HG03108 (cell line): ENCODE data around the gene ZBTB26.

Source experiments
- ATAC-seq: cut with Tn5 transposase; IDR thresholded peaks from one replicate; pipeline ENCODE4 v1.9.1; 2021; ENCODE audit warnings: moderate library complexity; ENCODE audit not compliant: unreplicated experiment

Gene ZBTB26, protein sequence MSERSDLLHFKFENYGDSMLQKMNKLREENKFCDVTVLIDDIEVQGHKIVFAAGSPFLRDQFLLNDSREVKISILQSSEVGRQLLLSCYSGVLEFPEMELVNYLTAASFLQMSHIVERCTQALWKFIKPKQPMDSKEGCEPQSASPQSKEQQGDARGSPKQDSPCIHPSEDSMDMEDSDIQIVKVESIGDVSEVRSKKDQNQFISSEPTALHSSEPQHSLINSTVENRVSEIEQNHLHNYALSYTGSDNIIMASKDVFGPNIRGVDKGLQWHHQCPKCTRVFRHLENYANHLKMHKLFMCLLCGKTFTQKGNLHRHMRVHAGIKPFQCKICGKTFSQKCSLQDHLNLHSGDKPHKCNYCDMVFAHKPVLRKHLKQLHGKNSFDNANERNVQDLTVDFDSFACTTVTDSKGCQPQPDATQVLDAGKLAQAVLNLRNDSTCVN

DNA sequence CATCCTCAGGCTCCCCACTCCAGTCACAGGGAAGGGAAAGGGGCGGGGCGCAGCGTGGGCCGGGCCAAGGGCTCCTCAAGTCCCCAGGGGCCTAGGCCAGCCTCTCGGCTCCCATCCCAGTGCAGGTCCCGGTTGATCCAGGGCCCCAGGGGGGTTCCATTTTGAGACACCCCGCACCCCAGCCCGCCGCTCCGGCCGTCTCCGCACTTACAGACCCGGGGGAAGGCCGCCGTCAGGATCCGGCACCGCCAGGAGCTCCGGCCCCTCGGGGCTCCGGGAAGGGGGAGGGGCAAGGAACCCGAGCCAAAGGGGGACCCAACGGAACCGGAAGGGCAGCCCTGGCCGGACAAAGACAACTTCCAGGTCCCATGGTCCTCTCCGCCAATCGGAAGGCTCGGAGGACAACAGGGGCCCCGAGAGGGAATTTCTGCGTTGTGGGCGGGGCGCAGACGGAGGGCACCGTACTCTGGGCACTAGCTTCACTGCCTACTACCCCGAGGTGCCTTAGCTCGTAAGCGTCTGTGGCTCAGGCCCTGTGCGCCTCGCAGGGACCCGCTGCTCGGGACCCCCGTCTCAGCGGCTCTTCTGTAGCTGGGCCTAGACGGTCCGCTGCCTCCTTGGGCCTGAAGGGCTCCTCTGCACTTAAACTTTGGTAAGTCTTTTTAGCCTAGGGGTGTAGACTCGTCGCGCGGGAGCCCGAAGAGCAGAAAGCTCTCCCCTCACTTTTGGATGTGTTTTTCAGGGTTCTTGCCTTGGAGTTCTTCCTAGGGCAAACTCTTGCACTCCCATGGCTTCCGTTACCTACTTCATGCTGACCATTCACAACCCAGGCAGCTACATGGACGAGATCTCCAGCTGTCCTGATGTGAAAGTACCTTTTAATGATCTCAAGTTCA is at the start of gene ZBTB26:
ZBTB26 (minus strand) TSS at position 287 of the 896 bp plus-strand sequence. CDS start 11,578 bp downstream, outside the sequence.
- peak; percentile 98 for ATAC-seq

DNA sequence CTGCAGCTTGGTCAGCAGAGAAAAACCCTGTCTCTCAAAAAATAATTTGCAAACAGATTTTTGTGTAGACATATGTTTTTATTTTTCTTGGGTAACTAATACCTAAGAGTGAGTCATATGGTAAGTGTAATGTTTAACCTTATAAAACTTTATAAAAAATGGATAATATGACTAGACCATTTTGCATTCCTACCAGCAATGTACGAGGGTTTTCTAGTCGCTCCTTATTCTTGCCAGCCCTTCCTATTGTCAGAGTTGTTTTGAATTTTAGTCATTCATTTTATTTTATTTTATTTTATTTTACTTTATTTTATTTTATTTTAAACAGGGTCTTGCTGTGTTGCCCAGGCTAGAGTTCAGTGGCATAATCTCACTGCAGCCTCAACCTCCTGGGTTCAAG is 47.3 kb upstream of the ZBTB26 start:
- ATAC-seq = no peak

DNA sequence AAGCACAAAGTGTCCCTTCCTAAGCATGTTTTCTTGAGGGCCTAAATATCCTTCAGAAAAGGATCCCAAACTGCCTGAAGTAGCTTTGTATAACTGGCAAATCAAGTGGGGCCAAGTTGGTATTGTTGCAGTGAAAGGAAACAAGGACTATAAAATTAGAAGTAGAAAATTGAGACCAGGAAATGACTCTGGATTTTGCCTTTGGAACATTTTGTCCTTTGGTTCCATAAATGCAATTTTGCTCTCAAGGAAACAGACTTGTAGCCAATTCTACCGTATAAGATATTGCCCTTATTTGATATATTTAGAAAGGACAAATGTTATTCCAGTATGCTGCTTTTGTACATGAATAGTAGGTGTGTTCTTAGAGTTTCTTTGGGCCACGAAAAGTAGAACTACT is 43.9 kb upstream of the ZBTB26 start:
- ATAC-seq = no peak

DNA sequence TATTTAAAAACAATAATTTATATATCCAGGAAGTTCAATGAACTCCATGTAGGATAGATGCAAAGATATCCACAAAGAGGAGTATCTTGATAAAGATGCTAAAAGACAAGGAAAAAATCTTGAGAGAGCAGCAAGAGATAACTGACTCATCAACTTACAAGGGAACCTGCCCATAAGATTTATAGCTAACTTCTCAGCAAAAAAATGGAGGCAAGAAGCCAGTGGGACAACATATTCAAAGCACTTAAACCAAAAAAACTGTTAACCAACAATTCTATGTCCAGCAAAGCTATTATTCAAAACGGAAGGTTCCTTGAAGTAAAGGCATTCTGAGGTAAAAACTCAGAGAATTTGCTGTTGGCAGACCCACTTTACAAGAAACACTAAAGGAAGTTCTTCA is 29.8 kb upstream of the ZBTB26 start:
- ATAC-seq = no peak

DNA sequence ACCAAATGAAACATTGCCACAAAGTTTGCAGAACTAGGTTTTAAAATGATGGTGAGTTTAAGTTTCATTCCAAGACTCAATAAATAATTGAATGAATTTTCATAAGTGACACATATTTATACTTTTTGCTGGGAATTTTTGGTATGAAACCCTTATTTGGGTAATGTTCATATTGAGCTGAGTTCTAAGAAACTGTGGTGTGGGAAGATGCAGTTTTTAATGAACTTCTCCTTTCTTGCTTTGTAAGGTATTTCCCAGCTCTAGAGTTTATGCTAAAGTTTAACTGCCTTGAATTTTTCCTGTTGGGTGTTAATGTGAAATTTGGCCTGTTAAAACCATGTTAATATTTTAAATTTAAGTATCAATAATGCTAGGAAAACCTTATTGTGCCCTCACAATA is 24.6 kb upstream of the ZBTB26 start:
- ATAC-seq = no peak

DNA sequence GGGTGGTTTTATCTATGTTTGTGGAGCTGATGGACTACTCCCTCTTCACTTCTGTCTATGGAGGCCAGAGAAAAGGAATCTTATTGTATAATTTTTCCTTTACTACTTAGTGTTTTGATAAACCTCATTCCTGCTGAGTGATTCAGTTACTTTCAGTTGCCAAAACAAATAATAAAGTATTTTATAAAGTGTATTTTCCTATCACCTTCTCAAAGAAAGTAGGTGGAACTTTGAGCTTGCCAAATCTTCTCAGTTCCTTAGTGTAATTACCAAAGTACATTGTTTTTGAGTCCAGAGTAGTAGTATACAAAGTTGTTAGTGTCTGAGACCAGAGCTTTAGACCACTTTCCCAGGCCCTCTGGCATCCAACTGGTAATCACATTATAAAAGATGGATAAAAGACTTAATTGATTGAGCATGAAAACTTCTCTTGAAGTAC is 23.0 kb upstream of the ZBTB26 start:
- no peak for ATAC-seq

DNA sequence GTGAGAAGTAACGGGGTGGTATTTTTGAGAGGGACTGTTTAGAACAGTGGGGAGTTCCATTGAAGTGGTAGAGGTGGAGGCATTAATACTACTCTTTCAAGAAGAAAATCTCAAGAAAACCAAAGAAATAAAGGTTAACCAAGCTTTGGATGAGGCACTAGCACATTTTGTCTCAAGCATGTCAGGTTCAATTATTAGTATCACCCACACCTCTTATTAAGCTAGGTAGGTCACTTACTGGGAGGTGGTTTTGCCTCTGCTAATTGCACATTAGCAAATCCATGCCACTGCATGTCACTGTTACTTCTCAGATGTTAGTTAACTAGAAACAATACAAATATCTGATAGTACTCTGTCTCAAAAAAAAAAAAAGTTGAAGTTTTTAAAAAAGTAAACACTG is 19.7 kb upstream of the ZBTB26 start:
- ATAC-seq = no peak

DNA sequence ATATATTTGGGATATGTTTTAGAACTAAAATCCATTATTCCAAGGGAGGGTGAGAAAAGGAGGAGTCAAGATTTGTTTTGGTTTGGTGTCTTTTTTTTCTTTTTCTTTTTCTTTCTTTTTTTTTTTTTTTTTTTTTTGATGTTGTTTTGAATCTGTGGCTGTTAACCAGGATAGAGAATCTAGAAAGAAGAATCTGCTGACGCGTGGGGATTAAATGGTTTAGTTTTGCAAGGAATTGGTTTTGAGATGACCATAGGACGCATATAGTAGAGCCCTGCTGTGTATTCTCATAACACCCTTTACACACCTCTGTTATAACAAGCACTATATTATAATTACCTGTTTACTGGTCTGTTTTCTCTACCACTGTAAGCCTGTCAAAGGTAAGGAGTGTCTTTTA is 19.0 kb upstream of the ZBTB26 start:
- no peak for ATAC-seq

DNA sequence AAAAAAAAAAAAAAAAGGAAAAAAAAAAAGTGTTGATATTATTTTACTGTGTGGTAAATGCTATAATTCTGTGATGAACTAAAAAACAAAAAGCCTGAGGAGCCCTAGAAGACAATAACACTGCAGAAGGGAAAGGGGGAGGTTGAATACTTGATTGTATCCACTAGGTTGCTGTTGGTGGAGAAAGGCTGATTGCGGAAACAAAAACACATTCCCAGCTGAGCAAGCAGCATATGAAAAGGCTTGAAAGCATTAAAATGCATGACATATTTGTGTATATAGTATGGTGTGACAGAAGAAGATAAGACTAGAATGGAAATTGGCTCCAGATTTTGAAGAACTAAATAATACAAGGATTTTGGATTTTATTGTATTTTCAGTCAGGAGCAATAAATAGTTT is 18.4 kb upstream of the ZBTB26 start:
- no peak for ATAC-seq

DNA sequence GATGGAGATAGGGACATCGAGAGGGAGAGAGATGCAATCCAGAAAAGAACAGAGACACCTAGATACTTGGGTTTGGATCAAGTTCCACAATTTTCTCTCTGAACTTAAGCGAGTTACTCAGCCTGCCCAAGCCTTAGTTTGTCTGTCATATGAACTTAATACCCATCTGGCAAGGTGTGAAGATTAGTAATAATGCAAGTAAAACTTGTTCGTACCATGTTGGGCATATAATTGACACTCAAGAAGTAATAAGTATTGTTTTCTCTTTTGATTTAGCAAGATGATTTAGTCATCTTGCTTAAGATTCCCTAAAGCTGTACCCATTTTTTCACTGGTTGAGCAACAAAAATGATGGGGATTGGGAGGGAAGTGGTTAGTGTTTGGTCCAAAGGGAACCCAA is 17.0 kb upstream of the ZBTB26 start:
- ATAC-seq = no peak

DNA sequence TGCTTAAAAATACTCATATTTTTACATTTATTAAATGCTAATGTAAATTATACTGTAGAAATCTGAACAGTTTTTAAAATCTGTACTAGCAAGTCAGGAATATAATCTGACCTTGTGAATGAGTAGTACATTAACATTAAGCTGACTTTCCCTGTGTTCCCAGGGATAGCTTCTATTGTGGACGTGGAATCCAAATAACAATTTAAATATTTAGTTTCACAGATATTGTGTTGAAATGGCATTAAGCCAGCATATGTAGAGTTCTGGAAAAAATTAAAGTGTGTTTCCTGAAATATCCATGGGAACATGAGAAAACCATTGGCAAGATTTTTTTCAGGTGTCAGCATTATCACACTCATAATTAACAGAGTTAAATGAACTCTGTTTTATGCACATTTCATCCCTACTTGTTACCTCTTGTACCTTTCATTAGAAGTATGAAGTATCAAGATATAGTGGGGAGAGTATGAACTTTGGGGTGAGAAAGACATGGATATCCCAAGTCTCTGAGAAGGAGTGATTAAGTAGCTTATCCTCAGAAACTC is 15.2 kb upstream of the ZBTB26 start:
- ATAC-seq = no peak

DNA sequence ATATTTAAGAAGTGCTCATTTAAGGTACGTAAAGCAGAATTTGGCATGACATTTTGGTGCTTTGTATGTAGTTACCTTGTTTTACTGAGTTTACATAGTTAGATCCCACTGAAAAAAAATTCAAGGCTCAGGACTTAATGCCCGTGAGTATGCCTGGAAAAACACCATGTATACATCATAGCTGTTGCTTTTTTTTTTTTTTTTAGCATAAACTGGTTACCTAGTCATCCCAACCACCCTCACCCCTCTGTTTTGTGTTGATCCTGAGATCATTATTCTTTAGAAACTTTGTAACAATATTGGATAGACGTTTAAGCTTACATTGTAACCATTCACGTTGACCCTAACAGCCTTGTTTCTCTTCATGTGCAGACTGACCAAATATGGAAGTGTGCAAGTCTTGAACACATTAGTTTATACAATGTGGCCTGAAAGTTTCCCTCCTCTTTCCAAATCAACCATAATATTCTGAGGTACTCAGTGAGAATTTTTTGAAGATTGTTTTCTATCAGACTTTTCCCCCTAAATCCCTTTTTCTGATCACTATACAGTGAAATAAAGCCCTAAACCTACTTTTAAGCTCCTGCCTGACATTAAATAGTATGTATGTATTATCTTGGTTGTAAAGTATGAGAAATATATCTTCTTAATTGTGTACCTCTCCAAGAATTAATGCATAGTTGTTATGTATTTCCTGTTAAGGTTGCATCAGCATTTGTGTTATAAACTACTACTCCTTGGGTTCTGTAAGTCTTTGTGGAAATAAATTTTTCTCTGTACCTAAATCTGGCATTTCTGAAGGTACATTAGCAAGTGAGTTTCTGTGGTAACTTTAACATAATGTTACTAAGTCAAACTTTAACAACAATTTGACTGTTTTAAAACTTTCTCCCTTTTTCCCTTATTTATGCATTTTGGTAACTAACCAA is 13.9 kb upstream of the ZBTB26 start:
- ATAC-seq = no peak

DNA sequence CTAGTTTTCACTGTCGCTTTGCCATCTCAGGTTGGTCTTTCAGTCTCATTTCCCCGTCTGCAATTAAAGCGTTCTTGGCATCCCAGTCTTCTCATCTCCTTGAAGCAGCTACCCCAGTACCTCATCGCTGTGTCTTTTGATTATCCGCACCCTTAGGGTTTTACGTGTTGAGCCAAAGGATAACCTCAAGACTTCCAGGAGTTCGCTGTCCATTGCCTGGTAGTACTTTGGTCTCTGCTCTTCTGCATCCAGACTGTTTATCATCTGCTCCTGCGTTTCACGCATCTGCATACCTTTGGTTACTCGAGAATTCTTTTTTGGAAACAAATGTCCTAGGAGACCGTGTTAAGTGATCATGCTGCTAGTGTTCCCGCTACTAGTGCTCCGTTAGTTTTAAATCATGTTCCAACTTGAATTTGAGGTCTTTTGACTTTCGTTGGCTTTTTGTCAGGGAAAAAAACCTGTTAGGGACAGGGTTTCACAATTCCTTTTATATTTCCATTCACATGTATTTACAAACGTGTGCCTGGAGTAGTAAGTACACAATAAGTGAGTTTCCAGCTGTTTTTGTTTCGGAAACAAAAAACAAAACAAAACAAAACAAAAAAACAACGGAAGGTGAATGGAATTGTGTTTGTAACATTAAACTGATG is 10.4 kb upstream of the ZBTB26 start:
- no peak for ATAC-seq

DNA sequence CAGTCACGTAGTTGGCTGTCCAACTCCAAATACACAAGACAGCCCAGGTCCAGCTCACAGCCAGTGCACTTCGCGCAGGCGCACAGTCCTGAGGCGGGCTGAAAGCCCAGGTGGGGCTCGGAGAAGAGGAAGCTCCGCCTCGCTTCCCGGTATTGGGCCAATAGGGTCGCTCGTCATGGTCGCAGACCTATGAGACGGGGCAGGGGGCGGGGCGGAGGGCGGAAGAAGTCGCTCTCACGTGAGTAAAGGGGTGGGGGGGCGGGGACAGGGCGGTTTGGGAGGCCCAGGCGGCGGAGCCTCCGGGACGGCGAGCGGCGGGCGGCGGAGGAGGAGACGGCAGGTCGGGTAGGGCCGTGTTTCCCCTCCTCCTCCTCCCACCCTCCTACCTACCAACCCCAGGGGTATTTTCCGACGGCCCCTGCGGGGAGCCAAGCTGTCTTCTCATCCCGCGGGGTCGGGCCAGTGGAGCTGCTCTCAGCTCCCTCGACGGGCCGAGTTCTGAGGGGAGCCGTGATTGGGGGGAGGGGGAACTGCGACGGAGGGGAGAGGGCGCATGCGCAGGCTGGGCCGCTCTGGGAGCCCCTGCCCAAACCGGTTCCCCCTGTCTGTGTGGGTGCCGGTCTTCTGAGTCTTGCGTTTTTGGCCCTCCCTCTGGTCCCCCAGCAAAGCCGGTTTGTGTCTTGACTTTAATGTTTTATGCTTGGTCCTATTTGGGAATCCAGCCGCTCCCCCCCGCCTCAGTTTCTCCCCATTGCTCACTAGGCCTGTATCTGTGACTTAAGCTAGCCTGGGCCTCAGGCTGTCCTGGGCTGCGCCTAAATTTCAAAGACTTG is 9.7 kb upstream of the ZBTB26 start, which contains the start of gene RABGAP1:
RABGAP1 (plus strand) TSS at position 272 of the 833 bp plus-strand sequence. CDS start 16,040 bp downstream, outside the sequence.
- ATAC-seq = peak; percentile 98

DNA sequence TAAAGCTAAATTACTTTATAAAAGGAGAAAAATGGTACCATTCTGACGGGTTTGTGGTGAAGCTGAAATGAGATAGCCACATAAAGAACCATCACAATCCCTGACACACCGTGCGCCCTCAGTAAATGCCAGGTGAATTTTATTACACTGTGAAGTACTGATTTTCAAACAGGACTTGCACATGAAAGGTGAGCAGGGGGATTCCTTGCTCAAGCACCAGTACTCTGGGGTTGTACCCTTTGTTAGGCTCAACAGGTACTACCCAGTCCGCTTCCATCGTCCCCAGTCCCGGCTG is 9.1 kb upstream of the ZBTB26 start:
- ATAC-seq = no peak

DNA sequence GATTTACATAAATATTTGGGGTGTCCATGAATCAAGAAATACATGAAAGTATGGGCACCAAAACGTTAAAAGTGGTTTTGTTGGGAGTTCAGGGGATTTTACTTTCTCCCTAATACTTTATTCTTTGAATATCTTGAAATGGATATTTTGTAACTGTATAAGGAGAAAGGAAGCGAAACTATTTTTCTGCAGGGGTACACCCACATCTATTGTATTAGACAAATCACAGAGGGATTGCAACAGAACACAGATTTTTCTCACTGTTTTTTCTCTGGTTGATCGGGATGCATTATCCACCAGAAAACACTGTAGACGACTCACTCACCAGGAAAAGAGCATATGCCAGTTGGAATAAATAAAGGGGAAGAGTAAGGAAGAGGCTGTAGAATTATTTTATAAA is 8.3 kb upstream of the ZBTB26 start:
- no peak for ATAC-seq

DNA sequence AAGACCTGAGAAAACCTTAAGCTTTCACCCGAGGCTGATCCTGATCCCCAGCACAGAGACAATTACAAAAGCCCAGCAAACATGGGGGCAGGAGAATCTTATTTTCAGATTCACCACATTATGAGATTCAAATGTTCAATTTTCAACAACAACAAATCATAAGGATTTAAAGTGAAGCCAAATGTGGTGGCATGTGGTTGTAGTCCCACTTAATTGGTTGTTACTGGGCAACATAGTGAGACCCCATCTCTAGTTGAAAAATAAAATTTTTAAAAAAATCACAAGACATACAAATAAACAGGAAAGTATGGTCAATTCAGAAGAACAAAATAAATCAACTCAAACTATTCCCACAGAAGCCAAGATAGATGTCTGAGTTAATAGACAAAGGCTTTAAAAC is 5.6 kb upstream of the ZBTB26 start:
- ATAC-seq = no peak

DNA sequence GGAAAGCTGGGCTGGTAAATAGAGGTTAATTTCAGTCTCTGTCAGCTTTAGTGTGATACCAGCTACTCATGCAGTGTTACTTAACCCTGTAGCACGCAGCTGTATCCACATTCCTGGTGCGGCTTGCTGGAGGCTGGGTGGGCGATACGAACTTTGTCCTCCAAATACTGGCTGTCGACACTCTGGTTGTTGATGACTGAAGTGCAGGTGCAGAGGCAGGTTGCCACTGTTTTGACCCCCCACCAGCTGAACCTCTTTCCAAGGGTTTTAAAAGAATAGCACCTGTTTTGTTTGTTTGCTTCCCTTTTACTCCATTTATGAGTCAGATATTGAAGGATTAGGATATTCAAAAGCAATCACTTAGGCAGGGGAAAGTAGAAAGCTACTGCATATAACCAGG is 5.2 kb upstream of the ZBTB26 start:
- ATAC-seq = no peak

DNA sequence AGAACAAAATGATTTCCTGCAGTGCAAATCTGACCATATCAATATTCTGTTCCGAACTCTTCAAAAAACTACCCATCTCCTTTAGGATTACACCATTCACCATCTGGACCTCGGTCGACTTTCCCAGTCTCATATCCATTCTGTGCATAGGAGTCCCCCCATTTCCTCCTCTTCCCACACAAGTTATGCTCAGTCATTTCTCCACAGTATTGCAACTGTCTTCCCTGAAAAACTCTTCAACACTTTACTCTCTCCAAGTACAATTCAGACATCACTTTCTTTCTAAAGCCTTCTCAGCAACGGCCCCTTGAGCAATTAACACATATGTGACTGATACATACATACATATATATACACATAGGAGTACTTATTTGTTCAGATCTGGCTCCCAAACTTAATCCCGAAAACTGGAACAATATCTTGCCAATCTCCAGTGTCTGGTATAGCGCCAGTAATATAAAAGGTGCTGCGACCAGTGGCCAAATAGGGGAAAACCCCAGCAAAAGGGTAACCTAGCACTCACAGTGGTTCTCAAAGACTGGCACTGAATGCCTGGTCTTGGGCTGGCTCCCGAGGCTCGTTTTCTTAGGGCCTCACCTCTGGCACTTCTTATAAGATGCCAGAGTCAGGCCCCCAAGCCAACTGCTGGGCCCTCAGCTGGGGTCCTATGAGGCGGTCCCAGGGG is 629 bp downstream of the ZBTB26 start:
- peak; percentile 9 for ATAC-seq
